ENCODE results near the gene PAX8.

GRCh38 chr2:113169002-113169530, 109.7 kb downstream of the PAX8 start:
- TF ChIP-seq ZNF274 (IDR thresholded peaks at IDR 0.05; ENCODE audit: low read depth, low read length) (no peak), YY1 (IDR thresholded peaks at IDR 0.05; ENCODE audit: insufficient read depth, insufficient read length) (no peak), SUZ12 (IDR thresholded peaks at IDR 0.05; ENCODE audit: extremely low read depth, insufficient read depth, insufficient read length) (no peak)
